HEK293 (cell line): ENCODE measurements around the gene GRK5.

ENCODE experiments used
- CTCF ChIA-PET: fragments of 350-600 bp; formaldehyde crosslinking; extraction: SDS; loops from one replicate; lab custom pipeline; 2021; ENCODE audit warnings: antibody characterized with exemption; lab: Yijun Ruan, JAX
- POLR2A ChIA-PET: fragments of 300-600 bp; formaldehyde crosslinking; extraction: SDS; loops from one replicate; lab custom pipeline; 2020; ENCODE audit warnings: antibody characterized with exemption, inconsistent platforms; lab: Yijun Ruan, JAX
- H3K27ac ChIP-seq: fragments of 200-500 bp; sonication (Bioruptor generic); 2 replicates; pipeline ENCODE4 v1.5.1; 2014; ENCODE audit warnings: low read depth, low read length, control low read depth, inconsistent platforms; ENCODE audit errors: extremely low read depth
- H3K36me3 ChIP-seq, 2 experiments: fragments of 200-500 bp in 1 of 2; sonication (Bioruptor generic) in 1 of 2; 1 replicate in 1 of 2; 2 replicates in 1 of 2; pipeline ENCODE4 v1.5.1; 2014 to 2017; ENCODE audit warnings: inconsistent platforms in 2 of 2, low read length in 2 of 2; ENCODE audit not compliant: control insufficient read depth in 2 of 2, insufficient read depth in 1 of 2
- H3K4me1 ChIP-seq: fragments of 200-500 bp; sonication (Bioruptor generic); 2 replicates; pipeline ENCODE4 v1.5.1; 2014; ENCODE audit warnings: mild to moderate bottlenecking, low read length, inconsistent platforms; ENCODE audit not compliant: control insufficient read depth, insufficient read depth
- H3K4me3 ChIP-seq: 2 replicates; pipeline ENCODE4 v1.5.1; 2011; ENCODE audit warnings: low read depth, mild to moderate bottlenecking, control low read depth, low read length, moderate library complexity
- H3K9me3 ChIP-seq: fragments of 200-500 bp; sonication (Bioruptor generic); 2 replicates; pipeline ENCODE4 v1.5.1; 2014; ENCODE audit warnings: low read depth, low read length, inconsistent platforms; ENCODE audit not compliant: control insufficient read depth, insufficient read depth
- HOXC10 ChIP-seq: sonication (generic); formaldehyde crosslinking; IDR thresholded peaks from 2 replicates; pipeline ENCODE4 v1.8.1; 2023; ENCODE audit warnings: mild to moderate bottlenecking, missing genetic modification reagents
- SETDB1 ChIP-seq: IDR thresholded peaks from one replicate; pipeline ENCODE4 v1.6.1; 2017; ENCODE audit warnings: mild to moderate bottlenecking, low read length, moderate library complexity, mixed read lengths; ENCODE audit not compliant: insufficient read length
- TSHZ1 ChIP-seq: fragments of 450-650 bp; formaldehyde crosslinking; IDR thresholded peaks from 2 replicates; pipeline ENCODE4 v1.5.1; 2016; ENCODE audit warnings: missing biosample characterization, missing genetic modification characterization, borderline replicate concordance
- ZBTB44 ChIP-seq: fragments of 450-650 bp; IDR thresholded peaks from 2 replicates; pipeline ENCODE4 v1.5.1; 2018; ENCODE audit warnings: missing biosample characterization, mild to moderate bottlenecking, missing genetic modification characterization
- ZBTB48 ChIP-seq: fragments of 450-650 bp; formaldehyde crosslinking; IDR thresholded peaks from 2 replicates; pipeline ENCODE4 v1.5.1; 2016; ENCODE audit warnings: missing biosample characterization, missing genetic modification characterization
- ZNF19 ChIP-seq: fragments of 450-650 bp; formaldehyde crosslinking; IDR thresholded peaks from 2 replicates; pipeline ENCODE4; 2016; ENCODE audit warnings: missing biosample characterization, missing genetic modification characterization, low read depth
- ZNF24 ChIP-seq: fragments of 450-650 bp; formaldehyde crosslinking; IDR thresholded peaks from 2 replicates; pipeline ENCODE4 v1.5.1; 2016; ENCODE audit warnings: missing biosample characterization, missing genetic modification characterization
- ZNF26 ChIP-seq: fragments of 450-650 bp; formaldehyde crosslinking; IDR thresholded peaks from 2 replicates; pipeline ENCODE4 v1.5.1; 2016; ENCODE audit warnings: missing biosample characterization, missing genetic modification characterization
- ZNF274 ChIP-seq, 2 experiments: fragments of 200-500 bp in 1 of 2; fragments of 450-650 bp in 1 of 2; sonication (Bioruptor generic) in 1 of 2; formaldehyde crosslinking in 1 of 2; IDR thresholded peaks; 2 replicates each; pipeline versions ENCODE4 v1.5.1 to v1.6.1; 2014 to 2016; ENCODE audit warnings: borderline replicate concordance in 1 of 2, inconsistent platforms in 1 of 2, low read length in 1 of 2, missing biosample characterization in 1 of 2, missing genetic modification characterization in 1 of 2
- ZNF488 ChIP-seq: fragments of 450-650 bp; formaldehyde crosslinking; IDR thresholded peaks from 2 replicates; pipeline ENCODE4 v1.5.1; 2016; ENCODE audit warnings: missing biosample characterization, missing genetic modification characterization
- ZNF501 ChIP-seq: fragments of 450-650 bp; formaldehyde crosslinking; IDR thresholded peaks from 2 replicates; pipeline ENCODE4 v1.5.1; 2016; ENCODE audit warnings: missing biosample characterization, missing genetic modification characterization
- ZNF529 ChIP-seq: fragments of 450-650 bp; formaldehyde crosslinking; IDR thresholded peaks from 2 replicates; pipeline ENCODE4 v1.5.1; 2017; ENCODE audit warnings: missing genetic modification characterization, missing biosample characterization; ENCODE audit not compliant: insufficient replicate concordance
- ZNF571 ChIP-seq: fragments of 450-650 bp; formaldehyde crosslinking; IDR thresholded peaks from 2 replicates; pipeline ENCODE4 v1.5.0; 2017; ENCODE audit warnings: missing biosample characterization, missing genetic modification characterization
- ZNF658 ChIP-seq: fragments of 450-650 bp; formaldehyde crosslinking; IDR thresholded peaks from 2 replicates; pipeline ENCODE4; 2016; ENCODE audit warnings: missing biosample characterization, missing genetic modification characterization
- ZNF791 ChIP-seq: fragments of 450-650 bp; formaldehyde crosslinking; IDR thresholded peaks from 2 replicates; pipeline ENCODE4 v1.5.1; 2016; ENCODE audit warnings: missing biosample characterization, missing genetic modification characterization
- ZSCAN16 ChIP-seq: fragments of 450-650 bp; formaldehyde crosslinking; IDR thresholded peaks from 2 replicates; pipeline ENCODE4 v1.5.1; 2016; ENCODE audit warnings: missing biosample characterization, missing genetic modification characterization
- TF ChIP-seq, protein P1 (sequence below): fragments of 450-650 bp; formaldehyde crosslinking; IDR thresholded peaks from 2 replicates; pipeline ENCODE4 v1.5.1; 2016; ENCODE audit warnings: missing biosample characterization, missing genetic modification characterization
- TF ChIP-seq, protein P2 (sequence below): fragments of 450-650 bp; formaldehyde crosslinking; IDR thresholded peaks from 2 replicates; pipeline ENCODE4 v1.5.1; 2016; ENCODE audit warnings: missing biosample characterization, missing genetic modification characterization

The GRK5 gene

DNA sequence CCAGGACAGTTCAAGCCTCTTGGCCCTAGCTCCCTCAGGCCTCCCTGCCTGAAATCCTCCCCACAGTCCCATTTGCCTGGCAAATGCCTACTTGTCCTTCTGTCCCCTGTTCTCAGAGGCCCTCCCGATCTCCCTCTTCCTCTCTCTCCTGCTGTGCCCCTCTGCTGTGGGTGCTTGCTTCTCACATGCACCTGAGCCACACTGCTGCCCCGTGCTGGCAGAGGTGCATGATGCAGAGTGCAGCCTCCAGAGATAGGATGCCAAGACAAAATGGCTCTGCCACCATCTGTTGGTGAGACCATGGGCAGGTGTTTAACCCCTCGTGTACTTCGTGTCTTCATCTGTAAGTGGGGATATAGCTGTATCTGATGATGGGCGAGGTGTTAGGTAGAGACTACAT lies 176.8 kb downstream of the GRK5 start:
- no peaks in the 10 kb centered on the region for H3K36me3 ChIP-seq
- no peak overlapping the region for H3K4me3 ChIP-seq
- TF ChIP-seq ZNF274 (IDR thresholded peaks at IDR 0.05; ENCODE audit: low read length) (no peak), ZNF274 (tag by site-specific recombination; IDR thresholded peaks at IDR 0.05; ENCODE audit: borderline replicate concordance) (no peak), ZNF26 (no peak), ZNF529 (tag by site-specific recombination) (no peak), ZNF24 (tag by site-specific recombination) (no peak), ZBTB44 (tag by site-specific recombination) (no peak)
- TF ChIP-seq, protein P1, sequence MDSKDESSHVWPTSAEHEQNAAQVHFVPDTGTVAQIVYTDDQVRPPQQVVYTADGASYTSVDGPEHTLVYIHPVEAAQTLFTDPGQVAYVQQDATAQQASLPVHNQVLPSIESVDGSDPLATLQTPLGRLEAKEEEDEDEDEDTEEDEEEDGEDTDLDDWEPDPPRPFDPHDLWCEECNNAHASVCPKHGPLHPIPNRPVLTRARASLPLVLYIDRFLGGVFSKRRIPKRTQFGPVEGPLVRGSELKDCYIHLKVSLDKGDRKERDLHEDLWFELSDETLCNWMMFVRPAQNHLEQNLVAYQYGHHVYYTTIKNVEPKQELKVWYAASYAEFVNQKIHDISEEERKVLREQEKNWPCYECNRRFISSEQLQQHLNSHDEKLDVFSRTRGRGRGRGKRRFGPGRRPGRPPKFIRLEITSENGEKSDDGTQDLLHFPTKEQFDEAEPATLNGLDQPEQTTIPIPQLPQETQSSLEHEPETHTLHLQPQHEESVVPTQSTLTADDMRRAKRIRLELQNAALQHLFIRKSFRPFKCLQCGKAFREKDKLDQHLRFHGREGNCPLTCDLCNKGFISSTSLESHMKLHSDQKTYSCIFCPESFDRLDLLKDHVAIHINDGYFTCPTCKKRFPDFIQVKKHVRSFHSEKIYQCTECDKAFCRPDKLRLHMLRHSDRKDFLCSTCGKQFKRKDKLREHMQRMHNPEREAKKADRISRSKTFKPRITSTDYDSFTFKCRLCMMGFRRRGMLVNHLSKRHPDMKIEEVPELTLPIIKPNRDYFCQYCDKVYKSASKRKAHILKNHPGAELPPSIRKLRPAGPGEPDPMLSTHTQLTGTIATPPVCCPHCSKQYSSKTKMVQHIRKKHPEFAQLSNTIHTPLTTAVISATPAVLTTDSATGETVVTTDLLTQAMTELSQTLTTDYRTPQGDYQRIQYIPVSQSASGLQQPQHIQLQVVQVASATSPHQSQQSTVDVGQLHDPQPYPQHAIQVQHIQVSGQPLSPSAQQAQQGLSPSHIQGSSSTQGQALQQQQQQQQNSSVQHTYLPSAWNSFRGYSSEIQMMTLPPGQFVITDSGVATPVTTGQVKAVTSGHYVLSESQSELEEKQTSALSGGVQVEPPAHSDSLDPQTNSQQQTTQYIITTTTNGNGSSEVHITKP (tag by site-specific recombination): no peak
- no peak overlapping the region for H3K27ac ChIP-seq
- no peaks in the 10 kb centered on the region for H3K9me3 ChIP-seq
- POLR2A ChIA-PET: no interaction called here
- no peaks in the 10 kb centered on the region for H3K4me1 ChIP-seq
- CTCF ChIA-PET: no interaction called here

- H3K4me1 ChIP-seq: no peaks in the 10 kb centered on the region
- no peak overlapping the region for H3K27ac ChIP-seq
- H3K4me3 ChIP-seq: no peak overlapping the region
- H3K36me3 ChIP-seq: no peaks in the 10 kb centered on the region
- TF ChIP-seq ZBTB48 (tag by site-specific recombination) (no peak), ZNF658 (tag by site-specific recombination) (no peak), HOXC10 (no peak), ZNF501 (tag by site-specific recombination) (no peak), ZNF571 (tag by site-specific recombination) (no peak)
- POLR2A ChIA-PET: no interaction called here
- H3K9me3 ChIP-seq: no peaks in the 10 kb centered on the region
- CTCF ChIA-PET: interaction anchor here (0.6 to 1.2 kb wide), 2 partner anchors 10 to 172 kb away, joined by 4 to 7 read pairs; no protein-coding TSS in a partner anchor
Observed at GRCh38 chr10:119386666-119387065, 179.3 kb downstream of the GRK5 start.

GRCh38 chr10:119388849-119389345 lies 181.5 kb downstream of the GRK5 start:
- H3K4me3 ChIP-seq: no peak overlapping the region
- ChIA-PET POLR2A (no interaction called here), CTCF (interaction anchor here (0.8 kb wide), 1 partner anchor 101 kb away, joined by 4 read pairs; no protein-coding TSS in a partner anchor)
- H3K4me1 ChIP-seq: no peaks in the 10 kb centered on the region
- H3K36me3 ChIP-seq: no peaks in the 10 kb centered on the region
- H3K27ac ChIP-seq: no peak overlapping the region
- H3K9me3 ChIP-seq: no peaks in the 10 kb centered on the region
- TF ChIP-seq TSHZ1 (no peak), ZNF19 (no peak), ZNF488 (tag by site-specific recombination) (no peak), ZSCAN16 (tag by site-specific recombination) (no peak), ZNF791 (no peak), SETDB1 (no peak)
- TF ChIP-seq, protein P2, sequence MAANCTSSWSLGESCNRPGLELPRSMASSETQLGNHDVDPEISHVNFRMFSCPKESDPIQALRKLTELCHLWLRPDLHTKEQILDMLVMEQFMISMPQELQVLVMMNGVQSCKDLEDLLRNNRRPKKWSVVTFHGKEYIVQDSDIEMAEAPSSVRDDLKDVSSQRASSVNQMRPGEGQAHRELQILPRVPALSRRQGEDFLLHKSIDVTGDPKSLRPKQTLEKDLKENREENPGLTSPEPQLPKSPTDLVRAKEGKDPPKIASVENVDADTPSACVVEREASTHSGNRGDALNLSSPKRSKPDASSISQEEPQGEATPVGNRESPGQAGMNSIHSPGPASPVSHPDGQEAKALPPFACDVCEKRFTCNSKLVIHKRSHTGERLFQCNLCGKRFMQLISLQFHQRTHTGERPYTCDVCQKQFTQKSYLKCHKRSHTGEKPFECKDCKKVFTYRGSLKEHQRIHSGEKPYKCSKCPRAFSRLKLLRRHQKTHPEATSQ (tag by site-specific recombination): no peak
